ENCODE data around the gene MRTFB.

Gene MRTFB

DNA sequence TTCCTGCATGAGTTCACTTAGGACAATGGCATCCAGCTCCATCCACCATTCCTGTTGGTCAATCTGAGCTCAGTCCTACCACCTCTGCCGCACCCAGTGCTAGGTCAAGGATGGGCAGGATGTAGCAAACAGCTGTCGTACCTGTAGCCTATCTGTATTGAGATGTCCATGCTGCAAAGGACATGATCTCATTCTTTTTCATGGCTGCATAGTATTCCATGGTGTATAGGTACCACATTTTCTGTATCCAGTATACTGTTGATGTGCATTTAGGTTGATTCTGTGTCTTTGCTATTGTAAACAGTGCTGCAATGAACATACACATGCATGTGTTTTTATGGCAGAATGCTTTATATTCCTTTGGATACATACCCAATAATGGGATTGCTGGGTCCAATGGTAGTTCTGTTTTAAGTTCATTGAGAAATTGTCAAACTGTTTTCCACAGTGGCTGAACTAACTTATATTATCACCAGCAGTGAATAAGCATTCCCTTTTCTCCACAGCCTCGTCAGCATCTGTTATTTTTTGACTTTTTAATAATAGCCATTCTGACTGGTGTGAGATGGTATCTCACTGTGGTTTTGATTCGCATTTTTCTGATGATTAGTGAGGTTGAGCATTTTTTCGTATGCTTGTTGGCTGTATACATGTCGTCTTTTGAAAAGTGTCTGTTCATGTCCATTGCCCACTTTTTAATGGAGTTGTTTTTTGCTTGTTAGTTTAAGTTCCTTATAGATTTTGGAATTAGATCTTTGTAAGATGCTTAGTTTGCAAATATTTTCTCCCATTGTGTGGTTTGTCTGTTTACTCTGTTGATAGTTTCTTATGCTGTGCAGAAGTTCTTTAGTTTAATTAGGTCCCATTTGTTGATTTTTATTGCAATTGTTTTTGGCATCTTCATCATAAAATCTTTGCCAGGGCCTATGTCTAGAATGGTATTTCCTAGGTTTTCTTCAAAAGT, 7.2 kb upstream of the MRTFB start:
- no peak for DNase-seq (ENCODE audit: low read depth in 1 of 2, low spot score in 1 of 2)

DNA sequence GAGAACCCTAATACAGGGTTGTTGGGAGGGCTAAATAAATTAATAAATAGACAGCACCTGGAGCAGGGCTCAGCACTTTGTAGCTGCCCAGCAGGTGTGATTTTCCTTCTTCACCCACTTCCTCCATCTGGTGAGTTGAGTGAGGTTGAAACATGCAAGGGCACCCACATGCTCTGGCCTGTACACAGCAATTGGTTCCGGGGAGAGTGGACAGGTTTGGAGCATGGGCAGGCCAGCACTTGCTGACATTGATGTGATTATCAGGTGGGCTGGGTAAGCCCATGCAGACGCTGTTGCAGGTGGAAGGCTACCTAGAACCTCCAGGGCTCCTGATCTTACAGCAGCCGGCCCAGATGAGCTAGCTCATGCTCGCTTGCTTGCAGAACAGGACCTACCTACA, 1.3 kb upstream of the MRTFB start:
- no peak for DNase-seq (ENCODE audit: low read depth in 1 of 2, low spot score in 1 of 2)

DNA sequence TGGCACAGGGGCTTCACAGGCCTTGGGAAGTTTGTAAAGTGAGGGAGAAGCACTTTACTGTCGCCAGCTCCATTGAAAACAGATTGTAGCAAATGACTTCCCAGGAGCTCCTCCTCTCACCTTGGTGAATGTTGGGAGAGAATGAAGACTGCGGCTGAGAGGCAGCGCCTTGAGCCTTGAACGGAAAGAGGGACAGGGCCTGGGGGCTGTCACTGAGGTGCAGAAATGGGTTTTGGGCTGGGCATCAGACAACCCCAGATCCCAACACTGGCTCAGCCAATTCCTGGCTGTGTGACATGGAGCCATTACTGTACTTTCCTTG, 603 bp upstream of the MRTFB start:
- DNase-seq (ENCODE audit: low read depth in 1 of 2, low spot score in 1 of 2): no peak

DNA sequence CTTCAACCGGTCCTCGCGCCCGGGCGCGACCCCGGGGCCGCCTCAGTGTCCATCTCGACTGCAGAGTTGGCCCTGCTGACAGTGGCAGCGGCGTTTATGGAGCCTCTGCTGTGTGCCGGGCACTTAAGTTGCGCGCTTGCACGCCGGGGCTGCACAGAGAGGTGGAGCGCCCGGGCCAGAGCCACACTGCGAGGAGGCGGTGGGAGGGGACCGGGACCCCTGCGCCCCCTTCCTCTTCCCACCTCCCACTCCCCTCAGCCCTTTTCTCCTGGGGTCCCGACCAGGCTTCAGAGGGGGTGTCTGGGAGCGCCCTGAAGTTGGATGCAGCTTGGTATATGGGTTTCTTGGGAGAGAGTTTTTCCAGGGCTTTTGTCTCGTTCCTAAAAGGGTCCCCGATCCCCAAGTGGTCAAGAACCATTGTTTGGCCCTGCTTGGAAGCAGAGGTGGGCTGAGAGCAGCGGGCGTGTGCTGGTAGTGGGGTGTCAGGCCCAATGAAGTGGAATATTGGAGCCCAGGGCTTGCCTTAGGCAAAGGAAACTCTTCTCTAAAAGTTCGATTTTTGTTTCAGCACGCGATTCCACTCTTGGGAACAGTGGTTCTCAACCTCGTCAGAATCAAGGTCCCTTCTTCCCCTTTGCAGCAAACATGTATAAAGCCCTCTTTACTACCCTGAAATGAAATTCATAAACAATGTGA, 605 bp downstream of the MRTFB start:
- no peak for DNase-seq (ENCODE audit: low read depth in 1 of 2, low spot score in 1 of 2)

DNA sequence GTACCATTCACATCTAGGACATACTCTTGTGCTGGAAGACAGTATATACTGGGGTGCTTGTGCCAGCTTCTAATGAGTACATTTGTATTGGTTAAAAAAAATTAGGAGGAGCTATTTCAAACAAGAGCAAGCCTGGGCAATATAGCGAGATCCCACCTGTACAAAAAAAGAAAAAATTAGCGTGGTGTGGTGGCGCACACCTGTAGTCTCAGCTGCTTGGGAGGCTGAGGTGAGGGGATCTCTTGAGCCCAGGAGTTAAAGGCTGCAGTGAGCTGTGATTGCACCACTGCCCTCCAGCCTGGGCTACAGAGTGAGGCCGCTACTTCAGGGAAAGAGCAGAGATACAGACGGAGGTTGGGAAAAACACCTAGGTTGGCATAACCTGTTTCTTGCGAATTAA, 1.2 kb downstream of the MRTFB start:
- DNase-seq (ENCODE audit: low read depth in 1 of 2, low spot score in 1 of 2): no peak

DNA sequence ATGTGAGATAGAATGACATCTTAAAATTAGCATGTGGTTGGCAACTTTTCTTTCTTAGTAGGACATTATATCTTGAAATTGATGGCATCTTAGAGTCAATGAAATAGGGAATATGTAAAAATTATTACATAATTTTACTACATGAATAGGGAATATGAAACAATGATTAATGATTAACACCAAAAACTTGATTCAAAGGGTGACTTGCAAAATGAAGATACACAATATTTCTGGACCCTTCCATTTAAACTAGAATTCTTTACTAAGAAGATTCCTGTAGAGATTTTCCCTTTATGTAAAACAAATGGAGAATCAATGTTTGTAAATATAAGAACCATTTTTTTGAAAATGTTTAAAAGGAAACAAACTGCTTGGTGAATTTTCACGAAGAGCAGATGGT, 3.4 kb downstream of the MRTFB start:
- DNase-seq (ENCODE audit: low read depth in 1 of 2, low spot score in 1 of 2): no peak

DNA sequence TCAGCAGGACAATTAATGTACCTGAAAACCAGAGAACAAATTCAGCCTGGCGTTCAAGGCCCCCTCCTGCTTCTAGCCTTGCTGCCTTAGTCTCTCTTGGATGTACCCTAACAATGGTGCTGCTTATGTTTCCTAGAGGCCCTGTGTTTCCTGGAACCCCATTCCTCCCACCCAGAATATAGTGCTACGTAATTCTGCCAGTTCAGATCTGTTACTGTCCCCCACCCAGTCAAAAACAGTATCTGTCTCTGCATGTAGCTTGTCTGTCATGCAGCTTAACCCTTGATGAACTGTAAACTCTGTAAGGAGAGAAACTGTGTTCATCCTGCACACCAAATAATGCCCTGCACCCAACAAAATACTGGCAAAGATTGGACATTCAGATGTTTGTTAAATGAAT, 6.8 kb downstream of the MRTFB start:
- no peak for DNase-seq (ENCODE audit: low read depth in 1 of 2, low spot score in 1 of 2)

DNA sequence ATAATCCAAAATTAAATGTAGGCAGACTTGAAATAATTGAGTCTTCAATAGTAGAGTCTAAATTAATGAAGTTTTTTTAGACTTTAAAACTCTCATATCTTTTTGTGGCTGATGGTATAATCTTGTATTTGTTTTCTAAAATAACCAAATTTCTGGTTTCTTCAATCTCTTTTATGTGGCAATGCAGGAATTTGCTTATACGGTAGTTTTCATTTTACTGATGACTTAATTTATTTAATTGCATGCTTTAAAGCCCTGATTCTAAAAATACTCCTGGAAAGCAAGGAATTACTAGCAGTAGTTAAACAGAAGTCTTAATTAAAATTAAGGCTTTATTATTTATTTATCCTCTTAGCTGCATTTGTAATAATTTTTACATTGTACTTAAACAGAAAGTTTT, 15.4 kb downstream of the MRTFB start:
- no peak for DNase-seq (ENCODE audit: low read depth in 1 of 2, low spot score in 1 of 2)

DNA sequence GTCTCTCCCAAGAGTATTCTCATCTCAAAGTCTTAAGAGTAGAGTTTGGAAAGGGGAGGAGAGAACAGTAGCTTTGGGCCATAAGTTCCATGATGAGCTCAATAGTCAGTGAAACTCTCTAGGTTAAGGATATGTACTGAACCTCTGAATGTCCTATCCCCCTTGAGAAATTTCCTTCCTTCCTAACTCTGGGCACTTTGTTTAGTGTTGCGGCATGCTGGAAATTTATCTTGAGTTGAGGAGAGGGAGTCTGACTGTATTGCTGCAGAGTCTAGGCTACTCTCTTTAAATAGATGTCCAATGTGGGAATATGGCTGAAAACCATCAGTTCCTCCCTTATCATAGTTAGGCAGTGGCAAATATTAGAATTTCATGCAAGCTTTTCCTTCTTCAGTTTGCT, 16.1 kb downstream of the MRTFB start:
- no peak for DNase-seq (ENCODE audit: low read depth in 1 of 2, low spot score in 1 of 2)

DNA sequence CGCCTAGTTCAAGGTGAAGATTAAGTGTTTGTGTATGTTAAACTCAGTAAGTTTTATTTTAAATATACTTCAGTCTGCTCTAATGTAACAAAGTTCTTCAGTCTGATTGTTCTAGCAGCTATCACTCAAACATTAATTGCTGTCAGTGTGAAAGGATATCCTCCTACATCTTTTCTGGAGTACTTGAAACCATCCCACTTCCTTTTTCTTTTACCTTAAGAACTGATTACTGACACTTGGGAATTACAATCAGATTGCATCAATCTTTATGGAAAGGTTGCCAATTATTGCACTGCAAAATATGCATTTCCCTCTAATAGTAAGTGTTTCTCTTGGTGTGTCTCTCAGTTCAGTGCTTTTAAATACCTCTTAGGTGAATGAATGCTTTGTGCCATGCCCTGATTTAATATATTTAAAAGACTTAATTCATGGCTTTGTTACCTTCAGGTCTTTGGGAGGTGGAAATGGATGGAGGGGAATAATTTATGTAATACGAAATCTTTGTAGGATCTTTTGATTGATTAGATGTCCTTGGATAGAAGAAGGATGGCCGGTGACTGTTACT, 16.6 kb downstream of the MRTFB start:
- DNase-seq (ENCODE audit: low read depth in 1 of 2, low spot score in 1 of 2): no peak

DNA sequence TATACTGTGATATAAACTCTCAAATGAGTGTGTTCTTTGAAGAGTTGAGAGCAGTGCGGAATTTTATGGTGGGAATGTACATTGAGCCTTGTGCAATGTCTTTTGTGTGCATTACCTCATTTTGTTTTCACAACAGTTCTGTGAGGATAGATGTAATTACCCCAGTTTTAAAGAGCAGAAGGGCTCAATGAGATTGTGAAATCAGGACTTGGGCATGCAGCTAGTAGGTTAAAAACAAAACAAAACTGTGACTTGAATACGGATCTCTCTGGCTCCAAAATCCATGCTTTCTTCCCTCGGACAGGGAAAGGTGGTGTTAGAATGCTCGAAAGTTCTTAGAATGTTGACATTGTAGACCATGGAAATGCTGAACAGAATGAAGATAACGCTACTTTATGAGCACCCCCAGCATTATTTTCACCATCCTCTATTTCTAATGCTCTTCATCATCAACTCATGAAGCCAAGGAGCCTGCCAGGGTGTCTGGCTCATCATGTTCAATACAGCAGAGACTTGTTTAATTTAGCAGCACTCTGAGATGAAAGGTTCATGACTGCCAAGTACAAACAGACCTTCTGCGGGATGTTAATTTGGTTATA, 17.1 kb downstream of the MRTFB start:
- DNase-seq (ENCODE audit: low read depth in 1 of 2, low spot score in 1 of 2): no peak

DNA sequence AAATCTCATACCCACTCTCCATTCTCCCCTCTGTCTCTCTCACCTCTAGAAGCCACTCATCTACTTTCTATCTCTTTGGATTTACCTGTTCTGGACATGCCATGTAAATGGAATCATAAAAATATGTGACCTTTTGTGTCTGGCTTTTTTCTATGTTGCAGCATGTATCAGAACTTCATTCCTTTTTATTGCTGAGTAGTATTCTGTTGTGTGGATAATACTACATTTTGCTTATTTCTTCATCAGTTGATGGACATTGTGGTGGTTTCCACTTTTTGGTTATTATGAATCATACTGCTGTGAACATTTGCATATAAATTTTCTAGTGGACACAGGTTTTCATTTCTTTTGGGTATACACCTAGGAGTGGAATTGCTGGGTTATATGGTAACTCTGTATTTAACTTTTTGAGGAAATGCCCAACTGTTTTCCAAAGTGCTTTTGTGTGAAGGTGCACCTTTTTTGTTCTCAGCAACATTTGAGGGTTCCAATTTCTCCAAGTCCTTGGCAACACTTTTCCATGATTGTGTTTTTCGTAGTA, 18.2 kb downstream of the MRTFB start:
- DNase-seq (ENCODE audit: low read depth in 1 of 2, low spot score in 1 of 2): no peak

DNA sequence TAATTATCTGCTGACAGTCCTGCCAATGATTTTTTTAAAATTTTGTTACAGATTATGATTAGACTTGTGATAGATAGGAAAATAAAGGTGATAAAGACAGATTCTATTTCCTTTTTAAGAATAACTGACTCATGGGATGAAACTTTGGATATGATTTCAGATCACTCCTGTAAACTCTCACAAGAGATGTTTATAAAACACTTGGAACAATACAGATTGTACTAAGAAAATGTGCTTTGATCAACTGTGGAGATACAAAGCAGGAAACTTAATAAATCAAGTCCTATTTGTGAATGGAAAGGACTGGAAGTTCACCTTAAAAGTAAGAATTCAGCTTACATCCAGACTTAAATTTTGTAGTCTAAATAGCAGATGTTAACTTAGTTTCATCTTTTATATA, 21.4 kb downstream of the MRTFB start:
- DNase-seq (ENCODE audit: low read depth in 1 of 2, low spot score in 1 of 2): no peak

DNA sequence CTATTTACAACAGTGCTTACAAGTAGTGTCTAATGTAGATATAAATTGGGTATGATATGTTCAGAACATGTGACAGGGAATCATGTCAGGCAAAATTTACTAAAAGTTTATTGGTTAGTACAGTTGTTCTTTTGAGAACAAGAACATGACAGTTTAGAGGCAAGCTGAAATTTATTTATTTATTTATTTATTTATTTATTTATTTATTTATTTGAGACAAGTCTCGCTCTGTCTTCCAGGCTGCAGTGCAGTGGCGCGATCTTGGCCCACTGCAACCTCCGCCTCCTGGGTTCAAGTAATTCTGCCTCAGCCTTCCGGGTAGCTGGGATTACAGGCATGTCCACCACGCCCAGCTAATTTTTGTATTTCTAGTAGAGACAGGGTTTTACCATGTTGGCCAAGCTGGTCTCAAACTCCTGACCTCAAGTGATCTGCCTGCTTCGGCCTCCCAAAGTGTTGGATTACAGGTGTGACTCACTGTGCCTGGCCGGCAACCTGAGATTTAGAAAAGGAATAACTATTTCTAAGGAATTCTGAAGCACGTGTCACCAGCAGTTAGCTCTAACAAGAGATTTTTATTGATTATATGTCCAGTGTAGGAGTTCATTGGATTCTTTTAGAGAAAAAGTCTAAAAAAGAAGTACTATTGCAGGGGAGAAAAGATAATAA, 24.9 kb downstream of the MRTFB start:
- no peak for DNase-seq (ENCODE audit: low read depth in 1 of 2, low spot score in 1 of 2)

DNA sequence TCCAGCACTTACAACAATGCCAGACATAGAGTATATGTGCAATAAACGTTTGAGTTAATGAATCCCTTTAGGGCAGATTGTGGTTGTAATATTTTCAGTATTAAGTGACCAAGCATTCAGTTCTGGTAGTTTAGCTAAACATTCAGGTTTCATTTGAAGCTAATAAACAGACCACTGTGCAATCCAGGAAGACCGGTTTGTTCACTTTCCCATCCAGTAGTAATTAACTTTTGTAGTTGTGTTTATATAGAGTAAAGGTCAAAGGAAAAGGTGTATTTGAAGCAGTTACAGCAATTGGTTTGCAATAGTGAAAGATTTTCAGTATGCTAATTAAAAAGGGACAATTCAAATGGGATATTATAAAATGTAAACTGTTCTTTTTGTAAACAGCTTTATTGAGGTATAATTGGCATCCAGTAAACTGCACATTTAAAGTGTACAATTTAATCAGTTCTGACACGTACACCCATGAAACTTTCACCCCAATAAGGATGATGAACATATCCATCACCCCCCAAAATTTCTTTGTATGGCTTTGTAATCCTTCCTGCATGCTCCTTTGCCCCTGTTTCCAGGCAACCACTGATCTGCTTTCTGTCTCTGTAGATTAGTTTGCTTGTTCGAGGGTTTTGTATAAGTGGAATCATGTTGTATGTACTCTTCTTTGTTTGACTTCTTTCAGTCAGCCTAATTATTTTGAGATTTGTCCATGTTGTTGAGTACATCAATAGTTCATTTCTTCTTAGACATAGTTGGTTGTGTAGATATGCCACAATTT, 26.3 kb downstream of the MRTFB start:
- no peak for DNase-seq (ENCODE audit: low read depth in 1 of 2, low spot score in 1 of 2)

DNA sequence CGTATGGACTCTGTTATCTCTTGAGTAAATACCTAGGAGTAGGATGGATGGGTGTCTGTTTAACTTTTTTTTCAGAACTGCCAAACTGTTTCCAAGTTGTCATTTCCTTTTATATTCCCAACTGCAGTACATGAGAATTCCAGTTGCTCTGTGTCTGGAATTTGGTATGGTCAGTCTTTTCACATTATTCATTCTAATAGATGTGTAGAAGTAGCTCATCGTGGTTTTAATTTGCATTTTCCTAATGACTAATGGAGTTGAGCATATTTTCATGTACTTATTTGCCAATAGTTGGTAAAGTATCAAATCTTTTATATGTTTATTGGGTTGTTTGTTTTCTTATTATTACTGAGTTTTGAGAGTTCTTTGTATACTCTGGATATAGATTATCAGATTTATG, 27.0 kb downstream of the MRTFB start:
- no peak for DNase-seq (ENCODE audit: low read depth in 1 of 2, low spot score in 1 of 2)

DNA sequence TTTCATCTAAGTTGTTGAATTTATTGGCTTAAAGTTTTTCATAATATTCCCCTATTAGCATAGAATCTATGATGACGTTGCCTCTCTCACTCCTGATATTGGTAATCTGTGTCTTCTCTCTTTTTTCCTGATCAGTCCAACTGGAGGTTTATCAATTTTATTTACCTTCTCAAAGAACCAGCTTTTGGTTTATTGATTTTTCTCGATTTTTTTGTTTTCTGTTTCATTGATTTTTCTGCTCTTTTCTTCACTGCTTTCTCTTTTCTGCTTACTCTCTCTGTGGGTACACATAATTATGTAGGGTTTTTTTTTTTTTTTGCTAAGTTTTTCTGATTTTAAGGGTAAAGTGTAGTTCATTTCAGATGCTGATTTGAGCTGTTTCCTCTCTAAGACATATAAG, 29.7 kb downstream of the MRTFB start:
- DNase-seq (ENCODE audit: low read depth in 1 of 2, low spot score in 1 of 2): no peak

DNA sequence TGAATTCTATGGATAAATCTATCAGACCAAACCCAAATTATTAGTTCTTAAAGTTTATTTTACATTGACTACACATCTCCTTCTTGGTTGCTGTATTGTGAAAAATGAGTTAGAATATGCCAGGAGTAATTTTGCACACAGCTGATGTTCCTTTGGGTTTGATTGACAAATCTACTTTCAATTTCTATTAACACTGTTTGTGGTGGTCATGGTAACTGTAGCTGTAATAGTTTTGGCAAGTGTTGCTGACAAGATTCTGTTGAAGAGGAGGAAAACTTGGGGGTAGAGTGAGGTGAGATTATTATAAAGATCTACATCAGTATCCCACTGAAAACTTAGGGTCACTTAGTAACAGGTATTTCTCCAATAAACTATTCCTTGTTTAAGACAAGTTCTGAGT, 30.3 kb downstream of the MRTFB start:
- DNase-seq (ENCODE audit: low read depth in 1 of 2, low spot score in 1 of 2): no peak

DNA sequence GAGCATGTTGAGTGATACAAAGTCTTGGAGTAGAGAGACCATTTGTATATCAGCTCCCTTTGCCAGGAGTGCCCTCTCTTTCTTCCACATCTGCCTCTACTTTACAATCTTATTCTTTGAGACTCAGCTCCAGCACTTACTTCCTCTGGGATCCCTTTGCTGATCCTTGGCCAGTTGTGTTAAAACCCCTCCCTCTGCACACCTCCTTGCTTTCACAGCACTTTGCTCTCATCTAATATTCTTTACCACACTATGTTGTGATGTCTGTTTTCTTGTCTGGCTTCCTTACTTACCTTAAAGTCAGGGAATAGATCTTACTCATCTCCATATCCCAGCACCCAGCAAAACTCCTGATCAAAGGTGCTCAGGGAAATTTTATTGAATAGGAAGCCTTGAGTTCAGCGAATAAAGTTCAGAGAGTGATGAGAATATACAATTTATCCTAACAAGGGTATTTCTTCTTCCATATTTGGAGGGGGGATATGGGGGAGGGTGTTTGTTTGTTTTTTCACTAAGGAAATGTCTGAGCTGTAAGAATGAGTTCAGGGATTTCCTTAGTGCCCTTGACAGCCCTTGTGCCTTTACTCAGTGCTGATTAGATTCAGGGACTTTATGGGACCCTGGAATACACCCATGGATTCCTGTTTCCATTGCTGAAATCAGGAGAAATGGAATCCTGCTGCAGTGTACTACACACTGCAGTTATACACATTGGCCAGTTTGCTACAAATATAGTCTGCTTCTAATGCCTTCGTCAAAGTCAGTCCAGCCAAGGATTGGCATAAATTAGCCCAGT, 32.0 kb downstream of the MRTFB start:
- no peak for DNase-seq (ENCODE audit: low read depth in 1 of 2, low spot score in 1 of 2)

DNA sequence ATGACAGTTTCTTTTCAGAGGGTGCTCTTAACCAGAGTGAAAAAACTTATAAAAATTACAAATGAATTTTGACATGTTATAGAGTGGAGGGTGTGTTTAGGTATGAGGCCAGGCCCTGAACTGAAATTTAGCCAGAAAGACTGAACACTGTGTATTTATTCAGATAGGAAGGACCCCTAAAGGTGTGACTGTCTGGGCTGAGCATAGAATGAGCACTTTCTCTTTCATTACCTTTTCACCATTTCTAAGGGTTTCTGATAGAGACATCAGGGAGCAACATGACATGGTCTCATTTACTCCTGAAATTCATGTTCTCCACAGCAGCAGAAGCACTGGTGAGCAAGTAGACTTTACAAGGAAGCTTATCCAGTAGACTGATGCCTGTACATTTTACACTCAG, 32.9 kb downstream of the MRTFB start:
- DNase-seq (ENCODE audit: low read depth in 1 of 2, low spot score in 1 of 2): no peak

All from activated T-helper 1 cell treated with anti-CD3 and anti-CD28 coated beads, Interleukin-2, amount 50 U/mL, for 16 hours (primary cell).